Ovary (tissue), 3 donors: ENCODE data around the gene ZNF619.

Experiments used
- CTCF ChIP-seq, 3 donors: fragments of 450-650 bp in 2 of 3; fragments of 200-600 bp in 1 of 3; IDR thresholded peaks; one replicate each; pipeline versions ENCODE4 v1.5.1 to v1.8.0; 2016 to 2022; ENCODE audit warnings: antibody characterized with exemption in 3 of 3, mild to moderate bottlenecking in 1 of 3
- POLR2A ChIP-seq: fragments of 450-650 bp; IDR thresholded peaks from one replicate; pipeline ENCODE4 v1.6.1; 2017; ENCODE audit warnings: antibody characterized with exemption, mild to moderate bottlenecking, moderate library complexity
- donor health status: DM: no; HTN: no; CAD: no.

DNA sequence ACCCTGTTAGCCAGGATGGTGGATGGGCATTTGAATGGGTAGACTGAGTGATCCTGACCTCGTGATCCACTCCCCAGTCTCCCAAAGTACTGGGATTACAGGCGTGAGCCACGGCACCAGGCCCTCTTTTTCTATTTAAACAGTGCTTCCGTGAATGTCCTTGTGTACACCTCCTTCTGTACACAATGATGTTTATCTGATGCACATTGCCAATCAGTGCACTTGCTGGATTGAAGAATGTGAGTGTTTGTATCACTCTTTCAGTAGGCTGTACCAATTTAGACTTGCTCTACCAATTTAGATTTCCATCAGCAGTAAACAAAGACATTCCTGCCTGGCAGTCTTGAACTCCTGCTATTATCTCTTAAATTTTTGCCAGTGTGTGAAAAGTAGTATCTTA is 8.9 kb upstream of the ZNF619 start:
- TF ChIP-seq POLR2A (no peak), CTCF (IDR thresholded peaks at IDR 0.05) (no peak)
